Measurements from ENCODE around the gene LMBRD1.

DNA sequence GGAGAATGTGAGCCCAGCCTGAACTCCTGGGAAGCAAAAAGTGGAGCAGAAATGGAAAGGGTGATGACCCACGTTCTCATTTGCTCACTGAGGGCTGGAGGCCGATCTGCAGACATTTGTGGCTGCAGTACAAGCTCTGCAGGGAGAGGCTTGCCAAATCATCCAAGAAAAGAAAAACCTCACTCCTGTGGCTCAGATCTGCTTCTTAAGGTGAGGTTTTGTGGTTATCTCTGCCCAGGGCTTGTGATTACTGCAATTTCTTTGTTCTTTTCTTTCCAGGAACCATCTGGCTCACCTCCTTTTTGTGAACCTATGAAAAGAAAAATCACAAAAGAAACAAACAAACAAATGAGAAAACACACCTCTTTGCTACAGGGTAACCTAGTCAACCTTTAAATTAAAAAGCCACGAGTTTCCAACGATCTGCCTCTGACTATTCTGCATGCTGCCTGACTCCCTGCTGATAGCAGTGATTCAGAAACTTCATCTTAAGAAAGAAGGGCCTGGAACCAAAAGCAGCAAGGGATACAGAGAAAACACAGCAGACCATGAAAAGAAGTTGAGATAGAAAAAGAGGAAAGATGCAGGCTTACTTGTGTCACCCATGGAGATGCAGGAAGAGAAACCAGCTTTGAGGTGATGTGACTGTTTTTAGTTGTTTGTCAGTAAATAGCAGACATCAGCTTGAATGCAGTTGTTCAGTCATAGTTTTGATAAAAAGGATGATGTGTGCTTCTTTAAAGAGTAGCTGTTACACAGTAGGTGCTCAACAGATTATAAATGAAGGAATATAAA, 165.1 kb downstream of the LMBRD1 start:
- no peak for TF ChIP-seq POLR2A (IDR thresholded peaks at IDR 0.05)
- TF ChIP-seq, protein P1, sequence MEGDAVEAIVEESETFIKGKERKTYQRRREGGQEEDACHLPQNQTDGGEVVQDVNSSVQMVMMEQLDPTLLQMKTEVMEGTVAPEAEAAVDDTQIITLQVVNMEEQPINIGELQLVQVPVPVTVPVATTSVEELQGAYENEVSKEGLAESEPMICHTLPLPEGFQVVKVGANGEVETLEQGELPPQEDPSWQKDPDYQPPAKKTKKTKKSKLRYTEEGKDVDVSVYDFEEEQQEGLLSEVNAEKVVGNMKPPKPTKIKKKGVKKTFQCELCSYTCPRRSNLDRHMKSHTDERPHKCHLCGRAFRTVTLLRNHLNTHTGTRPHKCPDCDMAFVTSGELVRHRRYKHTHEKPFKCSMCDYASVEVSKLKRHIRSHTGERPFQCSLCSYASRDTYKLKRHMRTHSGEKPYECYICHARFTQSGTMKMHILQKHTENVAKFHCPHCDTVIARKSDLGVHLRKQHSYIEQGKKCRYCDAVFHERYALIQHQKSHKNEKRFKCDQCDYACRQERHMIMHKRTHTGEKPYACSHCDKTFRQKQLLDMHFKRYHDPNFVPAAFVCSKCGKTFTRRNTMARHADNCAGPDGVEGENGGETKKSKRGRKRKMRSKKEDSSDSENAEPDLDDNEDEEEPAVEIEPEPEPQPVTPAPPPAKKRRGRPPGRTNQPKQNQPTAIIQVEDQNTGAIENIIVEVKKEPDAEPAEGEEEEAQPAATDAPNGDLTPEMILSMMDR (IDR thresholded peaks at IDR 0.05), result no peak
